ENCODE results near the gene MAP3K1. TPM values are rescaled to one million over a fixed set of nuclear protein-coding genes. Genes with fewer than 3 reads are reported as not detected.

The MAP3K1 gene
- total and polyA plus RNA-seq, 4 experiments from 2014 or later: 41.6 to 146 (median 109) TPM

DNA sequence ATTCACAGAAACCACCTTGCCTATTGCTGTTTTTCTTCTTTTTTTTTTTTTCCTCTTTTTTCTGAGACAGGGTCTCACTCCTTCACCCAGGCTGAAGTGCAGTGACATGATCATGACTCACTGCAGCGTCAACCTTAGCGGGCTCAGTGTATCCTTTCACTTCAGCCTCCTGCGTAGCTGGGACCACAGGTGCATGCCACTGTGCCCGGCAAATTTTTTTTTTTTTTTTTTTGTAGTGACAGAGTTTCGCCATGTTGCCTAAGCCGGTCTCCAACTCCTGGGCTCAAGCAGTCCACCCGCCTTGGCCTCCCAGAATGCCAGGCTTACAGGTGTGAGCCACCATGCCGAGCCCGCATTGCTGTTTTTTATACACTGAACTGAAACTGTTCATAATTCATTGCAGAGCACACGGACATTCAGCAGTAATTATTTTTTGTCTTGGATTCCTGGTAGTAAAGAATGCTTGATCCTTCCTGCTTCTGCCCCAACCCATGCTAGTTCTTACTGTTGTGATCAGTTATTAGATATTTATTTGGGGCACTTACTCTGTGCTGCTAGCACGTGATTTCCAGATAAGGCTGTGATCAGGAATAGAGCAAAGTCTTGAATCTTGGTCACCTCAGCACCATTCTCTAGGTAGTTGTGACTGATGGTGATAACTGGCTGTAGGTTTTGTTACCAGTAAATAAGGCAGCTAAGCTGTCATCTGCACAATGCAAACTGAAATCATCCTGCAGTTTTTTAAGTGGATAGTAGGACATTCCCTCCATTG is 14.0 kb downstream of the MAP3K1 start:
- CTCF ChIA-PET (ENCODE audit: partially characterized antibody): interaction anchor here (0.9 to 7.6 kb wide), 4 partner anchors 8 to 559 kb away, joined by 3 to 58 read pairs (median 6); no protein-coding TSS in a partner anchor
- POLR2A ChIA-PET (ENCODE audit: partially characterized antibody): interaction anchor here (0.6 to 6.4 kb wide), 11 partner anchors 8 to 648 kb away, joined by 3 to 30 read pairs (median 4); partner anchors contain the start of gene MAP3K1
- H3K27ac ChIP-seq (ENCODE audit: low read depth, low read length): peak overlapping the region; percentile 68
- H3K4me1 ChIP-seq (ENCODE audit: insufficient read depth, low read length): peaks cover 98% of the 10 kb centered on the region
- Mint-ChIP-seq H3K36me3 (peaks cover 0 to 11% of the 10 kb centered on the region in 2 donors), H3K27ac (peak overlapping the region; percentile 86 to 97 (median 95)), H3K4me1 (peaks cover 74 to 100% (median 85%) of the 10 kb centered on the region in 4 donors), H3K27me3 (no peaks in the 10 kb centered on the region), H3K4me3 (peak overlapping the region; percentile 77 to 87 (median 84)), H3K9me3 (no peaks in the 10 kb centered on the region)
- no peaks in the 10 kb centered on the region for H3K27me3 ChIP-seq (ENCODE audit: insufficient read depth, low read length)
- intact Hi-C loops (cut with micrococcal nuclease): loop anchor here (1.0 to 2.0 kb wide), 2 partner anchors 9 to 15 kb away; partner anchors contain the start of gene MAP3K1
- H3K9me3 ChIP-seq (ENCODE audit: control insufficient read depth in 1 of 2, low read length in 2 of 2): no peaks in the 10 kb centered on the region
- peak overlapping the region in 1 of 2 donors; percentile 42 for H3K4me3 ChIP-seq (ENCODE audit: low read length in 2 of 2)
- DNase-seq: peak; percentile 48 to 92 (median 55)
- no peaks in the 10 kb centered on the region for H3K36me3 ChIP-seq (ENCODE audit: insufficient read depth, low read length)

DNA sequence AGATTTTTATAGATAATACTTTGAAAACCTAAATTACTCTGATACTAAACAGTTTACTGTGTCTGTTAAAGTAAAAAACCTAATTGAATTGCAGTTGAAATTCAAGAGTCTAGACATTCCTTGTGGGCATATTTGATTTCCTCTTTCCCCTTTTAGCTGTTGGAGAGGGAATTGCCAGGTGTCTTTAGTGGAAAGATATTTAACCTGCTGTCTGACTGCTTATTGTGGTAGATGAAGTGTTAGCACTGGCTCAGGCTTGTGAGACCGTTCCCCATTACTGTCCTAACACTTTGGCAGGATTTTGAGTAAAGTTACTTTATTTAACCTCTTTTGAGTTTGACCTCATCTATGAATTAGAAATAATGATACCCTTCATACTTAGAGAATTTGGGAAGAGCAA is 16.4 kb downstream of the MAP3K1 start:
- Mint-ChIP-seq H3K4me1 (peaks cover 75 to 99% (median 85%) of the 10 kb centered on the region in 4 donors), H3K4me3 (peak overlapping the region in 6 of 8 donors; percentile 60 to 80 (median 70)), H3K27me3 (no peaks in the 10 kb centered on the region), H3K36me3 (peaks cover 0 to 8% of the 10 kb centered on the region in 2 donors), H3K27ac (peak overlapping the region; percentile 32 to 95 (median 86)), H3K9me3 (no peaks in the 10 kb centered on the region)
- ChIA-PET CTCF (ENCODE audit: partially characterized antibody) (no interaction called here), POLR2A (ENCODE audit: partially characterized antibody) (interaction anchor here (1.5 to 1.6 kb wide), 2 partner anchors 10 to 17 kb away, joined by 4 to 5 read pairs; no protein-coding TSS in a partner anchor)
- Histone ChIP-seq H3K4me1 (ENCODE audit: insufficient read depth, low read length) (peaks cover 98% of the 10 kb centered on the region), H3K9me3 (ENCODE audit: control insufficient read depth in 1 of 2, low read length in 2 of 2) (no peaks in the 10 kb centered on the region), H3K27me3 (ENCODE audit: insufficient read depth, low read length) (no peaks in the 10 kb centered on the region), H3K4me3 (ENCODE audit: low read length in 2 of 2) (no peak overlapping the region), H3K27ac (ENCODE audit: low read depth, low read length) (peak overlapping the region; percentile 36), H3K36me3 (ENCODE audit: insufficient read depth, low read length) (no peaks in the 10 kb centered on the region)
- intact Hi-C loops (cut with micrococcal nuclease): loop anchor here (10.0 kb wide), 1 partner anchor 857 kb away; no protein-coding TSS in a partner anchor
- no peak for DNase-seq

DNA sequence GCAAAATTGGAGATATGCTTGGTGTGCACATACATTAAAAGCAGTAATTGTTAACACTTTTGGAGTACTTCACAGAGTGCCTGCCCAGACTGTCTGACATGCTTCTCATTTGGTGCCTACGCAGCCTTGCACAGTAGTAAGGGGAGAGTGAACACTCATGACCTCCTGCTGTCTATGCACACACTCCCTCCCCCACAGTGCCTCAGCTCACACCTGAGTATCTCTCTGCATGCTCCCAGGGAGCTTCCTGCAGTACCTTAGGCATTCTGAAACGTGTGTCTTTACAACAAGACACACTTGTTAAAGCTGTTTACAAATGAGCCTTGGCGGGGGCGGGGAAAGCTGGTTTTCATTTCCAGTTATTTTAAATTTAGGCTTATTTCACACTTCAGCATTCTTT is 18.0 kb downstream of the MAP3K1 start:
- Mint-ChIP-seq H3K9me3 (no peaks in the 10 kb centered on the region), H3K4me3 (peak overlapping the region; percentile 33 to 74 (median 44)), H3K4me1 (peaks cover 78 to 99% (median 87%) of the 10 kb centered on the region in 4 donors), H3K27ac (peak overlapping the region in 6 of 7 donors; percentile 38 to 95 (median 71)), H3K36me3 (peaks cover 0 to 6% of the 10 kb centered on the region in 2 donors), H3K27me3 (no peaks in the 10 kb centered on the region)
- ChIA-PET CTCF (ENCODE audit: partially characterized antibody) (interaction anchor here (0.9 to 6.3 kb wide), 4 partner anchors 25 to 562 kb away, joined by 3 to 190 read pairs (median 4); no protein-coding TSS in a partner anchor), POLR2A (ENCODE audit: partially characterized antibody) (interaction anchor here (1.4 to 1.6 kb wide), 5 partner anchors 8 to 505 kb away, joined by 3 to 5 read pairs (median 4); no protein-coding TSS in a partner anchor)
- DNase-seq: no peak
- H3K4me3 ChIP-seq (ENCODE audit: low read length in 2 of 2): no peak overlapping the region
- peaks cover 98% of the 10 kb centered on the region for H3K4me1 ChIP-seq (ENCODE audit: insufficient read depth, low read length)
- intact Hi-C loops (cut with micrococcal nuclease): loop anchor here (10.0 kb wide), 1 partner anchor 859 kb away; no protein-coding TSS in a partner anchor
- no peaks in the 10 kb centered on the region for H3K27me3 ChIP-seq (ENCODE audit: insufficient read depth, low read length)
- H3K36me3 ChIP-seq (ENCODE audit: insufficient read depth, low read length): no peaks in the 10 kb centered on the region
- no peaks in the 10 kb centered on the region for H3K9me3 ChIP-seq (ENCODE audit: control insufficient read depth in 1 of 2, low read length in 2 of 2)
- H3K27ac ChIP-seq (ENCODE audit: low read depth, low read length): no peak overlapping the region

DNA sequence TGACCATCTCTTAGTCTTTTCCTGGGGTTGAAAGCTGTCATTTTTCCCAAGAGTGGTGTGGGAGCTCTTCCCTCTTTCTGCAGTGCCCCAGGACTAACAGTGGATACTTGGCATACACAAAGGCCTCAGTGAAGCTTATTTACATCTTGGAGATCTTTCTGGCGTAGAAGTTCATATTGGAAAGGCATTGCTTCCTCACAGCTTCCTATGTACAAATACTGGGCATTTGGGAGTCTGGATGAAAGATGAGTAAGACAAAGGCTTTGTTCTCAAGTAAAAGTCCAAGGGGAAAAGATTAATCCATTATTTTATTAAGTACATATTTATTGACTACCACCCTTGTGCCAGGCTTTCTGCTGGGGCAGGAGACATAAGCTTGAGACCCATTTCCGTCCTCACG is 22.0 kb downstream of the MAP3K1 start:
- no peaks in the 10 kb centered on the region for H3K9me3 Mint-ChIP-seq
- POLR2A ChIA-PET (ENCODE audit: partially characterized antibody): interaction anchor here (0.6 to 4.3 kb wide), 13 partner anchors 12 to 566 kb away, joined by 3 to 38 read pairs (median 8); partner anchors contain the start of gene MAP3K1
- CTCF ChIA-PET (ENCODE audit: partially characterized antibody): interaction anchor here (0.8 to 6.3 kb wide), 30 partner anchors 11 to 901 kb away, joined by 3 to 190 read pairs (median 4); no protein-coding TSS in a partner anchor
- intact Hi-C loops (cut with micrococcal nuclease): loop anchor here (5.0 to 10.0 kb wide), 2 partner anchors 225 to 863 kb away; no protein-coding TSS in a partner anchor
- H3K4me1 Mint-ChIP-seq: peaks cover 77 to 95% (median 85%) of the 10 kb centered on the region in 4 donors
- no peak overlapping the region for H3K4me3 ChIP-seq (ENCODE audit: low read length in 2 of 2)
- H3K27me3 Mint-ChIP-seq: no peaks in the 10 kb centered on the region
- H3K36me3 ChIP-seq (ENCODE audit: insufficient read depth, low read length): no peaks in the 10 kb centered on the region
- H3K27ac Mint-ChIP-seq: peak overlapping the region; percentile 31 to 93 (median 89)
- H3K27ac ChIP-seq (ENCODE audit: low read depth, low read length): peak overlapping the region; percentile 45
- H3K4me3 Mint-ChIP-seq: peak overlapping the region in 5 of 8 donors; percentile 64 to 88 (median 74)
- peaks cover 0 to 3% of the 10 kb centered on the region in 2 donors for H3K36me3 Mint-ChIP-seq
- no peaks in the 10 kb centered on the region for H3K9me3 ChIP-seq (ENCODE audit: control insufficient read depth in 1 of 2, low read length in 2 of 2)
- DNase-seq: no peak
- H3K27me3 ChIP-seq (ENCODE audit: insufficient read depth, low read length): no peaks in the 10 kb centered on the region
- H3K4me1 ChIP-seq (ENCODE audit: insufficient read depth, low read length): peaks cover 99% of the 10 kb centered on the region

DNA sequence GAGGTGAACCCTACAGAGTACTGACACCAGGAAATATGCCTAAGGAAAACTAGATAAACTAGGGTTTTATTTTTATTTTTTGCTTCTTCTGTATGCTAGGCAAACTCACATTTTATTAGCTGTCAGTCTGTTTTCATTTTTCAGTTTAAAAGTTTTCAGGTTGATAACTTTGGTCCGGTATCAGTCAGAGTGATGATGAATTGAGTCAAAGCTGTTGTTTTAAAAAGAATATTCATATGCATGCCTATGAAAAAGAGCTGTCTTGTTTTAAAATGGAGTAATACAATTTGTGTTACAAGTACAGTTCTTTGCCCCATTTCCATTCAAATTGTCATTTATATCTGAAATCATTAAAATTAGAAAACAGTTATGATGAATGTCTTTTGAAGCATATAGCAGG is 22.6 kb downstream of the MAP3K1 start:
- Mint-ChIP-seq H3K27ac (peak overlapping the region; percentile 67 to 92 (median 92)), H3K36me3 (peaks cover 0 to 4% of the 10 kb centered on the region in 2 donors), H3K4me1 (peaks cover 80 to 95% (median 88%) of the 10 kb centered on the region in 4 donors), H3K27me3 (no peaks in the 10 kb centered on the region), H3K9me3 (no peaks in the 10 kb centered on the region), H3K4me3 (peak overlapping the region in 6 of 8 donors; percentile 36 to 88 (median 71))
- Histone ChIP-seq H3K27ac (ENCODE audit: low read depth, low read length) (peak overlapping the region; percentile 45), H3K4me1 (ENCODE audit: insufficient read depth, low read length) (peaks cover 99% of the 10 kb centered on the region), H3K36me3 (ENCODE audit: insufficient read depth, low read length) (no peaks in the 10 kb centered on the region), H3K9me3 (ENCODE audit: control insufficient read depth in 1 of 2, low read length in 2 of 2) (no peaks in the 10 kb centered on the region), H3K4me3 (ENCODE audit: low read length in 2 of 2) (no peak overlapping the region), H3K27me3 (ENCODE audit: insufficient read depth, low read length) (no peaks in the 10 kb centered on the region)
- intact Hi-C loops (cut with micrococcal nuclease): loop anchor here (1.0 to 10.0 kb wide), 7 partner anchors 9 to 902 kb away; no protein-coding TSS in a partner anchor
- POLR2A ChIA-PET (ENCODE audit: partially characterized antibody): interaction anchor here (0.8 to 4.3 kb wide), 16 partner anchors 8 to 566 kb away, joined by 3 to 38 read pairs (median 4); partner anchors contain the start of gene MAP3K1
- DNase-seq: no peak
- CTCF ChIA-PET (ENCODE audit: partially characterized antibody): interaction anchor here (0.7 to 6.3 kb wide), 48 partner anchors 10 to 901 kb away, joined by 3 to 190 read pairs (median 4); no protein-coding TSS in a partner anchor

DNA sequence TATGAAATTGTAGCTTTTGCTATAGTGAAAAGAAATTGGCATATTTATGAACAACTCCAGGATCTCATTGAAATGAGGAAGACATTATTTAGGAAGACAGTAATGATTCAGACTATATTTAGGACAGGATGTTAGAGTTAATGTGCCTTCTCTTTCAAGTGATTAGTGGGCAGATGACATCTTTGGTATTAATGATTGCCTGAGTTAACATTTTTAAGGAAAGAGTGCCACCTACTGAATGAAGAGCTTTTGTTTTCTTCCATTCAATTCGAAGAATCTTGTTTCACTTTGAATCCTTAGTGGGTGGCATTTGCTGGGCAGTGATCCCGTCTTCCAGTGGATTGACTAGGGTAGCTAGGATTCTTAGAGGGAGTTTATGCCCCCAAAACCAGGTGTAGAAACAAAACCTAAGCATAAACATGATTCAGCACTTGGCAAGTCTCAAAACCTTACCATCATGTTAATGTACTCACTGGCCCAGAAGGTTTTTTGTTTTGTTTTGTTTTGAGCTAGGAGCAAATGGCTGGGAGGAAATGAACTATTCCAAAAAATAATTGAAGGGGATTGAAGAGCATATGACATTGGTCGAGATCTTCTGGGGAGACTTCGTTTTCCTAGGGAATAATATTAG is 23.2 kb downstream of the MAP3K1 start:
- no peaks in the 10 kb centered on the region for H3K27me3 ChIP-seq (ENCODE audit: insufficient read depth, low read length)
- no peaks in the 10 kb centered on the region for H3K9me3 Mint-ChIP-seq
- peak in 4 of 5 donors; percentile 64 to 69 (median 64) for DNase-seq
- intact Hi-C loops (cut with micrococcal nuclease): loop anchor here (1.0 to 10.0 kb wide), 7 partner anchors 9 to 902 kb away; no protein-coding TSS in a partner anchor
- H3K27ac Mint-ChIP-seq: peak overlapping the region; percentile 67 to 92 (median 92)
- no peaks in the 10 kb centered on the region for H3K9me3 ChIP-seq (ENCODE audit: control insufficient read depth in 1 of 2, low read length in 2 of 2)
- POLR2A ChIA-PET (ENCODE audit: partially characterized antibody): interaction anchor here (0.8 to 4.3 kb wide), 16 partner anchors 8 to 567 kb away, joined by 3 to 38 read pairs (median 4); partner anchors contain the start of gene MAP3K1
- H3K4me1 Mint-ChIP-seq: peaks cover 77 to 95% (median 87%) of the 10 kb centered on the region in 4 donors
- no peaks in the 10 kb centered on the region for H3K36me3 ChIP-seq (ENCODE audit: insufficient read depth, low read length)
- H3K36me3 Mint-ChIP-seq: peaks cover under 1 to 7% of the 10 kb centered on the region in 2 donors
- H3K4me3 ChIP-seq (ENCODE audit: low read length in 2 of 2): peak overlapping the region in 1 of 2 donors; percentile 9
- H3K4me1 ChIP-seq (ENCODE audit: insufficient read depth, low read length): peaks cover 99% of the 10 kb centered on the region
- peak overlapping the region; percentile 45 for H3K27ac ChIP-seq (ENCODE audit: low read depth, low read length)
- no peaks in the 10 kb centered on the region for H3K27me3 Mint-ChIP-seq
- peak overlapping the region in 7 of 8 donors; percentile 43 to 88 (median 70) for H3K4me3 Mint-ChIP-seq
- CTCF ChIA-PET (ENCODE audit: partially characterized antibody): interaction anchor here (0.7 to 6.3 kb wide), 47 partner anchors 12 to 902 kb away, joined by 3 to 190 read pairs (median 5); no protein-coding TSS in a partner anchor

Measured in CD4-positive, alpha-beta memory T cell (primary cell).